Articular chondrocyte of knee joint (primary cell): ENCODE data around the gene AMPH. TPM values are rescaled to one million over a fixed set of nuclear protein-coding genes. Genes with fewer than 3 reads are reported as not detected.

Experiments used
- small RNA-seq: library from RNA; depleted of rRNA; stranded (forward); fragments of <200 nt; gene quantifications from one replicate; pipeline ENCODE3, GENCODE V24; 2012
- total RNA-seq: library from RNA; depleted of rRNA; stranded (reverse); fragments of >200 nt; gene quantifications from 2 replicates; pipeline ENCODE4 v1.2.3, GENCODE V29; 2012

The AMPH gene
- total RNA-seq = 4.3 and 5.4 TPM in 2 replicates

GRCh38 chr7:38630720-38631673 lies at the start of gene AMPH:
TSS of gene AMPH (minus strand) at chr7:38631373. CDS start at chr7:38631351, 22 bp downstream.

Small RNAs within 50 kb of the gene (small RNA-seq; reads per million reads assigned to genes)
- not detected for gene RN7SL83P
- not detected for gene TRGV6
